Measurements from ENCODE around the gene OCA2.

Gene OCA2

DNA sequence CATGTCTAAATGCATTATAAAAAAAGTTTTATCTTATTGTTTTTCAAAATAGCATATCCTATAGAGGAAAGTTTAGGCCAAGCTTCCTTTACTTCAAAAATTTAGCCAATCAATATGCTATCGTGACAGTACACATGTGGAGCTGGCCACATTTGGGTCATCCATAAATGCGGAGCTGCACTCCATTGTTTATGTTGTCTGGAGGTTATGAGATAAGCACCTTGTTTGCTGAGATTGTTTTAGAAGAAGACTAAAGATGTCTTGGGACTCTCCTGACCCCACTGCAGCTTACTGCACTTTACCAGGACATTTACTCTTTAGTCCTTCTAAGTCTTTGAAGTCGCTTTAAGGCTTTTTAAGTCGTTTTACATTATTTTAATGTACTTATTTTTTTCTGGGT, 265.9 kb downstream of the OCA2 start:
- H3K36me3 ChIP-seq (replicated peaks), result no peaks in the 10 kb centered on the region
- H3K27me3 ChIP-seq (ENCODE audit: low read depth), result no peaks in the 10 kb centered on the region
- no peak overlapping the region for H3K4me3 ChIP-seq
- DNase-seq (ENCODE audit: low spot score in 2 of 2), result no peak
- in situ Hi-C loops (cut with MboI; ENCODE audit: low sequenced_read_pairs), result no loop called here
- H3K9me3 ChIP-seq, result no peaks in the 10 kb centered on the region
- H3K4me1 ChIP-seq, result no peaks in the 10 kb centered on the region

DNA sequence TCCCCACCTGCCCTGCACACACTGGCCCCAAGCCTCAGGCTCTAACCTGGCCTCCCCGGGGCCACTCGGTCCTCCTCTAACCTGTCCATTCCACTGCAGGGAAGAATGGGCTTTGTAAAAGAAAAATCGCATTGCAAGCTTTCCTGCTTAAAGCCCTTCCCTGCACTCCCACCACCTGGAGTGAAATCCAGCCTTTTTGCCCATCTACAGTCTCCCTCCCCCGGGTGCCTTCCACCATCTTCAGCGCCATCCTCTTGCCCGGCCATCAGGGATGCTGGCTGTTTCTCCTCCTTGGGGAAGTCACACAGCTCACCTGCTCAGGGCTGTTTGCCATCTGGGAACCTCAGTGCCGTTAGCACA, 266.9 kb downstream of the OCA2 start:
- H3K27me3 ChIP-seq (ENCODE audit: low read depth), result no peaks in the 10 kb centered on the region
- no peaks in the 10 kb centered on the region for H3K9me3 ChIP-seq
- no peaks in the 10 kb centered on the region for H3K4me1 ChIP-seq
- in situ Hi-C loops (cut with MboI; ENCODE audit: low sequenced_read_pairs), result no loop called here
- no peaks in the 10 kb centered on the region for H3K36me3 ChIP-seq (replicated peaks)
- DNase-seq (ENCODE audit: low spot score in 2 of 2), result no peak
- no peak overlapping the region for H3K4me3 ChIP-seq

DNA sequence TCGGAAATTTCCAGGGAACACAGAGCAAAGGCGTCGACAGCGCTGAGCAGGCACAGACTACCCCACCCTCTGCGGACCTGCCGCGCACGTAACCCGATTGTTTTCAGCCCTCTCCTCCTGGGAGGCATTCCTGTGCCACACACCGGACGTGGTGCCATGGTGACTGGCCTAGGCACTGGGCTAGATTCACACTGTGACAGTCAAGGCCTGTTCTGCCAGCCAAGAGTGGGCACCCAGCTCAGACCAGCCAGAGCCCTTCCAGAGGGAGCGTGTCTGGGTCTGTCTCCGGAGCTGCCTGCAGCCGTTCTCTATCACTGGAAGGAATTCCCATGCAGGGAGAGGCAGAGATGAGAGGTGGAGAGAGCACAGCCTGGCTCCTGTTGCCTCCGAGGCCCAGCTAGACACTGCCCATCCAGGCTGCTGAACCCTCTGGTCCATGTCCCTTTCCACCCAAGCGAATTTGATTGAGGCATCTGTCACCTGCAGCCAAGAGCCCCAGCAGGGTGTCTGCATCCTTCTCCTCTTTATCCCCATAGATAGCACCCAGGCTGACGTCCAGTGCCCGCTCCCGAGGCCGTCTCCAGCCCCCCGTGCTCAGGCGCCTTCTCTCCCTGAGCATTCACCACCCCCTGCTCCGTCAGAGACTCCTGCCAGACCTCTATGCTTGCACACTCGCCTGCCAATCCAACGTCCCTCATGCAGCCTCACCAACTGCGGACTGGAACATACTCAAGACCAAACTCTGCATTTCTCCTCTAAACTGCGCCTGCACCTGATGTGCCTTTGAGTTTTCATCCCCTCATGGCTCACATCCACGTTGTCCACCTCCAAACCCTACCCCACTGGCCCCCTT, 267.5 kb downstream of the OCA2 start:
- Histone ChIP-seq H3K4me1 (no peaks in the 10 kb centered on the region), H3K36me3 (replicated peaks) (no peaks in the 10 kb centered on the region), H3K27me3 (ENCODE audit: low read depth) (no peaks in the 10 kb centered on the region), H3K4me3 (no peak overlapping the region), H3K9me3 (no peaks in the 10 kb centered on the region)
- in situ Hi-C loops (cut with MboI; ENCODE audit: low sequenced_read_pairs), result no loop called here
- no peak for DNase-seq (ENCODE audit: low spot score in 2 of 2)

DNA sequence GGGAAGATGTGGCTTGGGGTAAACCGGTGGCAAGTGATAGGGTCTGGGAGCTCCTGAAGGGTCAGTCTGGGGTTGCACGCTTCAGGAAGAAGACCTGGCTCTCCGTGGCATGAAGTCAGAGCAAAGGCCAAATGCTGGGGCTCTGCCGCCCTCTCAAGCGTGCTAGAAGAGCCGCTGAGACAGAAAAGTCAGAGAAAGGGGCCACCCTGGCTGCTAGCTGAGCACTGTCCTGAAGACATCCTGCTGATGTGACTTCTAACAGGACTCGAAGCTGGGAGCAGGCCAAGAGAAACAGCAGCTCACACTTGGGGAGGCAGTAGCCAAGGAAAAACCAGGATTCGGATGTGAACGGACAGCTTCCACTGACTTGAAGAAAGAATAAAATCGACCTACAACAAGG, 270.4 kb downstream of the OCA2 start:
- Histone ChIP-seq H3K27me3 (ENCODE audit: low read depth) (no peaks in the 10 kb centered on the region), H3K36me3 (replicated peaks) (no peaks in the 10 kb centered on the region), H3K9me3 (no peaks in the 10 kb centered on the region), H3K4me3 (no peak overlapping the region), H3K4me1 (no peaks in the 10 kb centered on the region)
- in situ Hi-C loops (cut with MboI; ENCODE audit: low sequenced_read_pairs), result no loop called here
- DNase-seq (ENCODE audit: low spot score in 2 of 2), result no peak

DNA sequence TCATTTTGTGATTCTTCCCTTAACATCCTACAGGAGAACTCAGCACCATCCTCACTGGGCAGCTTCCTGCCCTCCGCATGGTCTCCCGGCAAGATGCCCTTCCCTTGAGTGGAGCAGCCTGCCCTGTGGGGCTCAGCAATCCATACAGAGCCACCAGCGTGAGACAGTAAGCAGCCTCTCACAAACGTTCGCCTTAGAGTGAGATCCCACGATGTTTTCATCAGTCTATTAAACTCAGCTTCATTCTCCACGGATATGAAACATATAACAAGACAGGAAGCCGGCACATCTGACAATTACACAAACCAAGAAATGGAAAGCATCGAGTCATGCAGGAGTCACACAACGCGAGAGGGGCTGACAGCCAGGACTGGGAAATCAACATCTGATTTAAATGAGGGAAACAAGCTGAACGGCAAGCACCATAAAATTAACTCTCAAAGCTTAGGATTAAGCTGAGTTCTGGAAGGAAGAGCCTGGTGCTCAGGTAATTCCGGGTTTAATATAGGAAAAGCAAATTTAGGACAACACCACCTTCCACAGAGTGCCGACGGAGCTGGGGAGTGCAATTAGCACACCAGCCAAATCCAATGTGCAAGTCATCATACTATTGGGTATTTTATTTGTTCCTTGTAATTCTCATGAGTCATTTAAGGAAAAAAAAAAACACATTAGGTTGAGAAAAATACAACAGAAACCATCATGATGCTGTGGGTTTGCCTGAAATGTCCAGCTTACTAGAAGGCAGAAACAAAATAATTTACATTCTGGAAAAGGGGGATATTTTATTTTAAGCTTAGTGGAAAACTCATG, 272.0 kb downstream of the OCA2 start:
- H3K9me3 ChIP-seq, result no peaks in the 10 kb centered on the region
- no peak for DNase-seq (ENCODE audit: low spot score in 2 of 2)
- in situ Hi-C loops (cut with MboI; ENCODE audit: low sequenced_read_pairs), result no loop called here
- no peaks in the 10 kb centered on the region for H3K36me3 ChIP-seq (replicated peaks)
- no peaks in the 10 kb centered on the region for H3K27me3 ChIP-seq (ENCODE audit: low read depth)
- no peak overlapping the region for H3K4me3 ChIP-seq
- H3K4me1 ChIP-seq, result no peaks in the 10 kb centered on the region

DNA sequence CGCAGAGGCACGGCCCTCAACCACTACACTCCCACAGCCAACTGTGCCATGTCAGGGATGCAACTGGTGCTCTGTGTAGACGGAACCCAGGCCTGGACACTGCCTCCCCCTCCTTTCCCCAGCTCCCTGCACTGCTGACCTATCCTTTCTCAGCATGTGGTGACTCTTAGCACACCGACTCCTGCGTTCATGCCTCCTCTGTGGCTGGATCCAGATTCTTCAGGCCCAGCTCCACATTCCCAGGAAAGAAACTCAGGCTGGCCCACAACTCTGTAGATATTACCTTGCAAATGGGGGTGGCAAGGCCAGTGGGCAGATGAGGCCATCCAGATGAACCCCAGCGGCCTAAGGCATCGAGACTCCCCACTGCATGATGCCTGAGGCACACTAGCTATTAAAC, 272.7 kb downstream of the OCA2 start:
- Histone ChIP-seq H3K4me1 (no peaks in the 10 kb centered on the region), H3K4me3 (no peak overlapping the region), H3K36me3 (replicated peaks) (no peaks in the 10 kb centered on the region), H3K27me3 (ENCODE audit: low read depth) (no peaks in the 10 kb centered on the region), H3K9me3 (no peaks in the 10 kb centered on the region)
- no peak for DNase-seq (ENCODE audit: low spot score in 2 of 2)
- in situ Hi-C loops (cut with MboI; ENCODE audit: low sequenced_read_pairs), result no loop called here

DNA sequence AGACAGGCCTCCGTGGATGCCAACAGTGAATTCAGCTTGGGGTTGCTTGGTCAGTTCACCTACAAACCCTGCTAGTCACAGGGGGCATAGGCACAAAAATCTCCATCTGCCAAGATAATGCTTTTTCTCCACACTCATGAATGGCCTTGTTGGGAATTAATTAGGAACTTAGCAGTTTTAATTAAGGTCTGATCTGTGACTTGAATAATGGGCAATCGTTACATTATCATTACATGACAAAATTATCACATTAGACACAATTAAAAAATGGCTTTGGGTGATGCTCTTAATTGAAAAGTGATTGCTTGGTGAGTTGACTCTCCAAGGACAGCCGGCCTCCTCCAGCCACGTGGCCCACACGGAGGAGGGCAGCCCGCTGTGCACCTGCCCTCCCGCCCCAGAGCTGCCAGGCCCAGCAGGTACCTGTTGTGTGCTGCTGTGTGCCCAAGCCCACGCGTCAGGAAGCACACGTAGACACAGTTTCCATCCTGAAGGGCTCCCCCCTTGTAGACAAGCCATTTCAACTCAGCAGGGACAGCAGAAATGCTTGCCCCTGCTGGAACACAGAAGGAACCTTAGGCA, 274.2 kb downstream of the OCA2 start:
- in situ Hi-C loops (cut with MboI; ENCODE audit: low sequenced_read_pairs), result no loop called here
- H3K4me1 ChIP-seq, result no peaks in the 10 kb centered on the region
- H3K9me3 ChIP-seq, result no peaks in the 10 kb centered on the region
- H3K27me3 ChIP-seq (ENCODE audit: low read depth), result no peaks in the 10 kb centered on the region
- no peaks in the 10 kb centered on the region for H3K36me3 ChIP-seq (replicated peaks)
- no peak overlapping the region for H3K4me3 ChIP-seq
- no peak for DNase-seq (ENCODE audit: low spot score in 2 of 2)

DNA sequence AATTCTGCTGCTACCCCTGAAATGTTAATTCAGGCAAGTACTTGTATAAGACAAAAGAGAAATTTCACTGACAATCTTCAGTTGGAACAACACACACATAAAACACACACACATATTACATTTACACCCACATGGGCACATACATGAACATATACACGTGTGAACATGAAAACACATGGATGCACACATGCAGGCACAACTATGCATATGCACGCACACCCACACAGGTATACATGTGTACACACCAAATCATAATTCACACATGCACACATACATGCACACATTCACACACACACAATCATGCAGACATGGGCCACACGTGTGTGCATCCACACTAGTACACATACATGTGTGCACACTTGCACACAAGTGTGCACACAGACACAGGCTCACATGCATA, 277.8 kb downstream of the OCA2 start:
- no peaks in the 10 kb centered on the region for H3K9me3 ChIP-seq

DNA sequence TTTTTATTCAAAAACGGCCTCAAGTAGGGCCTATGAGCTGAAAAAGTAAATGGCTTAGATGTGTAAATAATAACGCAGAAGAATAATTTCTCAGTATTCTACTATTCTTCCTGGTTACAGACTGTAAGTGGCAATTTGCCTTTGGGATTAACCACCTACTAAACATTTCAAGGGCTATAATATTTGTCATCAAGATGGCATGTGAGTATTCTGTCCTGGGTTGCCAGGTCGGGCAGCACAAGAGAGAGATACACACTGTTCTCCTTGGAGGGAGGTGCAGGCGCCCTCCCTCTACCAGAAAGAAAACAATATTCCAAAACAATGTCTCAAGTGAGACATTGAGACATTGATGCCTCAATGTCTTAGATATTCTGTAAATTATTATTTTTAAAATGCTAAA, 278.4 kb downstream of the OCA2 start:
- Histone ChIP-seq H3K27me3 (ENCODE audit: low read depth) (no peaks in the 10 kb centered on the region), H3K9me3 (no peaks in the 10 kb centered on the region), H3K36me3 (replicated peaks) (no peaks in the 10 kb centered on the region), H3K4me1 (no peaks in the 10 kb centered on the region), H3K4me3 (no peak overlapping the region)
- no peak for DNase-seq (ENCODE audit: low spot score in 2 of 2)
- in situ Hi-C loops (cut with MboI; ENCODE audit: low sequenced_read_pairs), result no loop called here

More for the DNA sequence above, 277.8 kb downstream of the OCA2 start:
- H3K4me1 ChIP-seq, result no peaks in the 10 kb centered on the region
- H3K4me3 ChIP-seq, result no peak overlapping the region
- DNase-seq (ENCODE audit: low spot score in 2 of 2), result no peak
- no peaks in the 10 kb centered on the region for H3K36me3 ChIP-seq (replicated peaks)
- in situ Hi-C loops (cut with MboI; ENCODE audit: low sequenced_read_pairs), result no loop called here
- no peaks in the 10 kb centered on the region for H3K27me3 ChIP-seq (ENCODE audit: low read depth)

DNA sequence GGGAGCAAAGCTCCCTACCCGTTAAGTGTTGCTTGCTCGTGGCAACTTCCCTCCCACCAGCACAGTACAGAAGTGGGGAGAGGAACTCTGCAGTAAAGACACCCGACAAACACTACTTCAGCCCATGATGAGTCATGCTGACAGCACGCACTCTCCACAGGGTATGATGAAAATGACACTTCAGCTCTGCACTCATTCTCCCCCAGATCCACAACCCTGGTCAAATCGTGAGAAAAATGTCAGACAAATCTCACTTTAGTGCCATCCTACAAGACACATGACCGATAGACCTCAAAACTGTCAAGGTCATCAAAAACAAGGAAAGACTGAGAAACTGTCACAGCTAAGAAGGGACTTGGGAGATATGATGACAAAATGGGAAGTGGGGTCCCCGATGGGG, 278.9 kb downstream of the OCA2 start:
- no peaks in the 10 kb centered on the region for H3K4me1 ChIP-seq
- in situ Hi-C loops (cut with MboI; ENCODE audit: low sequenced_read_pairs), result no loop called here
- H3K36me3 ChIP-seq (replicated peaks), result no peaks in the 10 kb centered on the region
- no peak for DNase-seq (ENCODE audit: low spot score in 2 of 2)
- no peaks in the 10 kb centered on the region for H3K27me3 ChIP-seq (ENCODE audit: low read depth)
- no peaks in the 10 kb centered on the region for H3K9me3 ChIP-seq
- H3K4me3 ChIP-seq, result no peak overlapping the region

DNA sequence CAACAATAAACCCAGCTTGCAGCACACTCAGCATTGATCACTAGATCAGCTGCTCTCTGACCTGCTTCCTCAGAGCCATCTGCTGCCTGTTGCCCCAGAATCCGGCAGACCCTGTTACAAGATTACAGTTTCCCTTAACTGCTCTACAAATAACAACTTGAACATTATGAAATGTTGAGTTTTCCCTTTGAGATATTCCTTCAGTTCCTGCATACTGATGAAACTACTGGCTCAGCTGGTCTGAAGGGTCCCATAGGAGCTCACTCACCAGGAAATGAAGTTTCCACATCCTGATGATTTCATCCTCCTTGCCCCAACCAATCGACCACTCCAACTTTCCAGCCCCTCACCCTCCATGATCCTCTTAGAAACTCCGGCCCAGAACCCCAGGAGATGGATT, 281.9 kb downstream of the OCA2 start:
- H3K9me3 ChIP-seq, result no peaks in the 10 kb centered on the region
- H3K4me3 ChIP-seq, result no peak overlapping the region
- H3K36me3 ChIP-seq (replicated peaks), result no peaks in the 10 kb centered on the region
- DNase-seq (ENCODE audit: low spot score in 2 of 2), result no peak
- in situ Hi-C loops (cut with MboI; ENCODE audit: low sequenced_read_pairs), result no loop called here
- no peaks in the 10 kb centered on the region for H3K4me1 ChIP-seq
- no peaks in the 10 kb centered on the region for H3K27me3 ChIP-seq (ENCODE audit: low read depth)

DNA sequence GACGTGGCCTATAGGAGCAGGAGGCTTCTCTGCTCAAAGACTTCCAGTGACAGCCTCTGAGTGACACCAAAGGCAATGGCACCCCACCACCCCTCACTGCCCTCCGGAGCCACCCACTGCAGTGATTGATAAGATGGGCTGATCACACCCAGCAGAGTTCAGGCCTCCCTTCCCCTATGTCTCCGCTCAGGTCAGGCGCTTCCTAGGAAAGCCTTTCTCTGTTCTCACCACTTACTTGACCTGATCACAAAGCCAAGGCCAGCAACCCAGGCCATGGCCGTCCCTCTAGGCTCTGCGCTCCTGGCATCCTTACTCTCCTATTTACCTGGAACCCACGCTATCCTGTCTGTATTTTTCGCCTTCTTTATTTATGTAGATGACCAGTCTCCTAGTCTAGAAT, 282.3 kb downstream of the OCA2 start:
- no peaks in the 10 kb centered on the region for H3K4me1 ChIP-seq
- no peak overlapping the region for H3K4me3 ChIP-seq
- H3K9me3 ChIP-seq, result no peaks in the 10 kb centered on the region
- no peaks in the 10 kb centered on the region for H3K36me3 ChIP-seq (replicated peaks)
- DNase-seq (ENCODE audit: low spot score in 2 of 2), result no peak
- no peaks in the 10 kb centered on the region for H3K27me3 ChIP-seq (ENCODE audit: low read depth)
- in situ Hi-C loops (cut with MboI; ENCODE audit: low sequenced_read_pairs), result no loop called here

DNA sequence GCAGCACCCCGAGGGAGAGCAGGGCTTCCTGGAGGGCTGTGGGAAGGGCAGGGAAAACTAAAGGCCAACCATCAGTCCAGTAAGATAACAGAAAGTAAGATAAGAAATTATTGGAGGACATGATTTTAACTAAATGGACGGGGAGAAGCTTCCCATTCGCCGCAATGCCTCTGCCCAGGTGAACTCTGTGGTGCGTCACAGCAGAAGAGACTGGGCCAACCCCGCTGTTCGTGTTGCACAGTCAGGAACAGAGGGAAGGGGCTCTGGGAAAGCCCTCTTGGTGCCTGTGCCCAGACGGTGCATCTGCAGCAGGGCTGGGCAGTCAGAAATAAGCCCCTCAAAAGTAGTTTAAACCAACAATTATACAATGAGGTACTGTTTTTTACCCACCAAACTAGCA, 284.1 kb downstream of the OCA2 start:
- no peaks in the 10 kb centered on the region for H3K36me3 ChIP-seq (replicated peaks)
- H3K4me1 ChIP-seq, result no peaks in the 10 kb centered on the region
- DNase-seq (ENCODE audit: low spot score in 2 of 2), result no peak
- no peaks in the 10 kb centered on the region for H3K27me3 ChIP-seq (ENCODE audit: low read depth)
- no peak overlapping the region for H3K4me3 ChIP-seq
- 0 out of 2 replicates have a peak, but pooled peaks cover under 1% of the 10 kb centered on the region for H3K9me3 ChIP-seq
- in situ Hi-C loops (cut with MboI; ENCODE audit: low sequenced_read_pairs), result no loop called here

DNA sequence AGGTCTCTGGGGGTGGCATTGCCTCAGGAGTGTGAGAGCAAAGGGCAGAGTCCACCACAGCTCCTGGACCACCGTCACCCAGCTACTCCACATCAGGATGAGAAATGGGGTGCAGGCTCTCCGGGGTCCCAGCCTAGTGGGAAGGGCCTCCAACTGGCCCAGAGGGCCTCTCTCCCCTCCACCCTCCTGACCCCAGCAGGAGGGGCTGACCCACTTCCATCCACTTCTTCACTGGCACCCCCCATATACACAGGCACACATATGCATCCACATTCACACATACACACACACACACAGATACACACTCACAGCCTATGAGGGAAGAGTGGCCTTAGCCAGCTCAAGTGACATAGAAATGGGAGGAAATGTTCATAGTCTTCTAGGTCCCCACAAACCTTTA, 286.0 kb downstream of the OCA2 start:
- Histone ChIP-seq H3K4me3 (no peak overlapping the region), H3K36me3 (replicated peaks) (no peaks in the 10 kb centered on the region), H3K27me3 (ENCODE audit: low read depth) (no peaks in the 10 kb centered on the region), H3K9me3 (0 out of 2 replicates have a peak, but pooled peaks cover 2% of the 10 kb centered on the region), H3K4me1 (no peaks in the 10 kb centered on the region)
- in situ Hi-C loops (cut with MboI; ENCODE audit: low sequenced_read_pairs), result no loop called here
- no peak for DNase-seq (ENCODE audit: low spot score in 2 of 2)

All from HAP-1 (cell line).